Thymus (tissue), 11 donors: ENCODE results near the gene SPC24. TPM values are rescaled to one million over a fixed set of nuclear protein-coding genes. Genes with fewer than 3 reads are reported as not detected.
A peak's percentile ranks its signal among the peaks of the same experiment; 100 is the strongest.

Experiments used
- DNase-seq, 9 donors: peaks; one replicate each; pipeline ENCODE4 v3.0.0-alpha.2; 2013; ENCODE audit warnings: low spot score in 9 of 9, low read depth in 6 of 9, missing footprints in 1 of 9
- H3K27ac ChIP-seq, 2 donors: one replicate each; pipeline ENCODE4 v1.5.1; 2013; ENCODE audit warnings: control low read depth in 1 of 2, low read depth in 1 of 2, low read length in 1 of 2, mild to moderate bottlenecking in 1 of 2, moderate library complexity in 1 of 2
- H3K27me3 ChIP-seq, 2 donors: one replicate each; pipeline ENCODE4 v1.5.1; 2013; ENCODE audit warnings: low read length in 1 of 2; ENCODE audit not compliant: control insufficient read depth in 2 of 2, insufficient read depth in 1 of 2
- H3K36me3 ChIP-seq, 2 donors: one replicate each; pipeline ENCODE4 v1.5.1; 2013; ENCODE audit warnings: low read length in 1 of 2, mild to moderate bottlenecking in 1 of 2, moderate library complexity in 1 of 2; ENCODE audit not compliant: control insufficient read depth in 2 of 2, insufficient read depth in 2 of 2
- H3K4me1 ChIP-seq, 2 donors: one replicate each; pipeline ENCODE4 v1.5.1; 2013; ENCODE audit warnings: low read length in 2 of 2; ENCODE audit not compliant: control insufficient read depth in 2 of 2, insufficient read depth in 2 of 2
- H3K4me3 ChIP-seq, 2 donors: one replicate each; pipeline ENCODE4 v1.5.1; 2013; ENCODE audit warnings: low read length in 2 of 2, control low read depth in 1 of 2, mild to moderate bottlenecking in 1 of 2
- H3K9me3 ChIP-seq, 2 donors: one replicate each; pipeline ENCODE4 v1.5.1; 2013; ENCODE audit warnings: low read length in 1 of 2, mild to moderate bottlenecking in 1 of 2; ENCODE audit not compliant: control insufficient read depth in 2 of 2, insufficient read depth in 1 of 2
- WGBS: extraction: QIAGEN DNeasy Blood & Tissue Kit; methylation state at CpG from one replicate; pipeline ENCODE4 v1.1.7; 2013; 5-methylcytosine and 5-hydroxymethylcytosine counted together
- polyA plus RNA-seq: library from polyadenylated mRNA; stranded (reverse); fragments of 200-250 nt; gene quantifications from one replicate; pipeline ENCODE4 v1.2.3, GENCODE V29; 2013
- total RNA-seq: library from RNA; stranded (reverse); fragments of 120-200 nt; gene quantifications from one replicate; pipeline ENCODE4 v1.2.4, GENCODE V29; 2013
- donor health status: healthy.

Gene SPC24
- total and polyA plus RNA-seq, 2 donors: 4.0 to 46.1 TPM

- H3K27me3 ChIP-seq: no peaks in the 10 kb centered on the region
- H3K4me3 ChIP-seq: no peak overlapping the region
- H3K27ac ChIP-seq: no peak overlapping the region
- H3K4me1 ChIP-seq: no peaks in the 10 kb centered on the region
- 85% methylated on average over 8 of the region's 8 CpGs for WGBS
- no peak for DNase-seq
- peaks cover 0 to 9% of the 10 kb centered on the region in 2 donors for H3K36me3 ChIP-seq
- no peaks in the 10 kb centered on the region for H3K9me3 ChIP-seq
Measured at GRCh38 chr19:11173516-11174155, 18.1 kb upstream of the SPC24 start.

GRCh38 chr19:11172576-11172975 is 17.0 kb upstream of the SPC24 start:
- WGBS: 96% methylated on average over 6 of the region's 6 CpGs
- no peaks in the 10 kb centered on the region for H3K9me3 ChIP-seq
- H3K27me3 ChIP-seq: no peaks in the 10 kb centered on the region
- H3K4me1 ChIP-seq: no peaks in the 10 kb centered on the region
- H3K4me3 ChIP-seq: no peak overlapping the region
- DNase-seq: no peak
- peaks cover 0 to 4% of the 10 kb centered on the region in 2 donors for H3K36me3 ChIP-seq
- H3K27ac ChIP-seq: no peak overlapping the region

- no peaks in the 10 kb centered on the region for H3K27me3 ChIP-seq
- WGBS: 98% methylated on average over 5 of the region's 5 CpGs
- no peak overlapping the region for H3K27ac ChIP-seq
- H3K4me3 ChIP-seq: no peak overlapping the region
- no peak for DNase-seq
- no peaks in the 10 kb centered on the region for H3K36me3 ChIP-seq
- no peaks in the 10 kb centered on the region for H3K9me3 ChIP-seq
- H3K4me1 ChIP-seq: no peaks in the 10 kb centered on the region
Measured at GRCh38 chr19:11171144-11171543, 15.6 kb upstream of the SPC24 start.

- DNase-seq: no peak
- WGBS: 97% methylated on average over 31 of the region's 31 CpGs
Measured at GRCh38 chr19:11169896-11170678, 14.5 kb upstream of the SPC24 start.

GRCh38 chr19:11168568-11168967 is 13.0 kb upstream of the SPC24 start:
- no peak for DNase-seq
- H3K27ac ChIP-seq: no peak overlapping the region
- H3K4me3 ChIP-seq: no peak overlapping the region
- no peaks in the 10 kb centered on the region for H3K9me3 ChIP-seq
- 97% methylated on average over 7 of the region's 7 CpGs for WGBS
- no peaks in the 10 kb centered on the region for H3K27me3 ChIP-seq
- no peaks in the 10 kb centered on the region for H3K4me1 ChIP-seq
- H3K36me3 ChIP-seq: no peaks in the 10 kb centered on the region

More at GRCh38 chr19:11169896-11170678, 14.5 kb upstream of the SPC24 start:
- no peak overlapping the region for H3K4me3 ChIP-seq
- no peak overlapping the region for H3K27ac ChIP-seq
- H3K4me1 ChIP-seq: no peaks in the 10 kb centered on the region
- H3K27me3 ChIP-seq: no peaks in the 10 kb centered on the region
- no peaks in the 10 kb centered on the region for H3K36me3 ChIP-seq
- H3K9me3 ChIP-seq: no peaks in the 10 kb centered on the region

- Histone ChIP-seq H3K27ac (peak overlapping the region in 1 of 2 donors; percentile 22), H3K4me1 (no peaks in the 10 kb centered on the region), H3K27me3 (no peaks in the 10 kb centered on the region), H3K4me3 (no peak overlapping the region), H3K36me3 (no peaks in the 10 kb centered on the region), H3K9me3 (no peaks in the 10 kb centered on the region)
- DNase-seq: no peak
- 94% methylated on average over 26 of the region's 26 CpGs for WGBS
Measured at GRCh38 chr19:11166281-11167142, 10.9 kb upstream of the SPC24 start.

GRCh38 chr19:11165486-11166030 is 10.0 kb upstream of the SPC24 start:
- Histone ChIP-seq H3K4me3 (no peak overlapping the region), H3K4me1 (no peaks in the 10 kb centered on the region), H3K27me3 (no peaks in the 10 kb centered on the region), H3K27ac (no peak overlapping the region), H3K36me3 (no peaks in the 10 kb centered on the region), H3K9me3 (no peaks in the 10 kb centered on the region)
- no peak for DNase-seq
- 96% methylated on average over 13 of the region's 13 CpGs for WGBS

GRCh38 chr19:11164879-11165406 is 9.4 kb upstream of the SPC24 start:
- no peaks in the 10 kb centered on the region for H3K9me3 ChIP-seq
- no peak for DNase-seq
- peak overlapping the region in 1 of 2 donors; percentile 38 for H3K27ac ChIP-seq
- no peaks in the 10 kb centered on the region for H3K27me3 ChIP-seq
- H3K36me3 ChIP-seq: no peaks in the 10 kb centered on the region
- H3K4me3 ChIP-seq: no peak overlapping the region
- H3K4me1 ChIP-seq: no peaks in the 10 kb centered on the region
- WGBS: 95% methylated on average over 17 of the region's 17 CpGs
